DMS114 treated with DMSO at 0.1 percent for 48 hours (cell line): ENCODE results near the gene CYP4F11.
"Not testable (repeated sequence)": the region's sequence is repeated elsewhere in the genome, so short reads cannot be mapped to it uniquely, and the experiment has no call there.

Experiments
- DNase-seq: peaks from one replicate; lab custom pipeline; 2025; ENCODE audit not compliant: unreplicated experiment; lab: John Stamatoyannopoulos, UW

The CYP4F11 gene, protein sequence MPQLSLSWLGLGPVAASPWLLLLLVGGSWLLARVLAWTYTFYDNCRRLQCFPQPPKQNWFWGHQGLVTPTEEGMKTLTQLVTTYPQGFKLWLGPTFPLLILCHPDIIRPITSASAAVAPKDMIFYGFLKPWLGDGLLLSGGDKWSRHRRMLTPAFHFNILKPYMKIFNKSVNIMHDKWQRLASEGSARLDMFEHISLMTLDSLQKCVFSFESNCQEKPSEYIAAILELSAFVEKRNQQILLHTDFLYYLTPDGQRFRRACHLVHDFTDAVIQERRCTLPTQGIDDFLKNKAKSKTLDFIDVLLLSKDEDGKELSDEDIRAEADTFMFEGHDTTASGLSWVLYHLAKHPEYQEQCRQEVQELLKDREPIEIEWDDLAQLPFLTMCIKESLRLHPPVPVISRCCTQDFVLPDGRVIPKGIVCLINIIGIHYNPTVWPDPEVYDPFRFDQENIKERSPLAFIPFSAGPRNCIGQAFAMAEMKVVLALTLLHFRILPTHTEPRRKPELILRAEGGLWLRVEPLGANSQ

GRCh38 chr19:15934332-15935078 is at the start of gene CYP4F11:
CYP4F11 (minus strand) TSS chr19:15934529; CDS start chr19:15934408, 121 bp downstream.
- DNase-seq, result no peak

- no peak for DNase-seq
These were observed 45.0 kb upstream of the CYP4F11 start for GRCh38 chr19:15979293-15979692.

DNA sequence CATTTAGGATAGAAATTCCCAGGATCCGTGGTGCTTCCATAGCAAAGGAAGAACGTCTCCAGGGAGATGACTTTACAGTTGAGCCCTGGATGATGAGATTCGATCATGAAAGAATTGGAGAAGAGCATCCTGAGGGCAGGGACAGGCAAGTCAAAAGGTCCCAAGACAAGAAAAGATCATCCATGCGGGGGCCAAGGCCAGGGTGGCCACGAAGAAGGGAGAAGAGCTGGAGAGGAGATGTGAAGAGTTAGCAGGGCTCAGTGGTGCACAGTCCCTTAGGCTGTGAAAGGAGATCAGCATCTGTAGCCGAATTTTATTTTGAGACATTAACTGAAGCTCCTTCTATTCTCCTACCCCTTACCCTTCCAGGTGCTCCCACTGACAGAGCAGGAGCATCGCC is 43.4 kb upstream of the CYP4F11 start:
- no peak for DNase-seq

DNA sequence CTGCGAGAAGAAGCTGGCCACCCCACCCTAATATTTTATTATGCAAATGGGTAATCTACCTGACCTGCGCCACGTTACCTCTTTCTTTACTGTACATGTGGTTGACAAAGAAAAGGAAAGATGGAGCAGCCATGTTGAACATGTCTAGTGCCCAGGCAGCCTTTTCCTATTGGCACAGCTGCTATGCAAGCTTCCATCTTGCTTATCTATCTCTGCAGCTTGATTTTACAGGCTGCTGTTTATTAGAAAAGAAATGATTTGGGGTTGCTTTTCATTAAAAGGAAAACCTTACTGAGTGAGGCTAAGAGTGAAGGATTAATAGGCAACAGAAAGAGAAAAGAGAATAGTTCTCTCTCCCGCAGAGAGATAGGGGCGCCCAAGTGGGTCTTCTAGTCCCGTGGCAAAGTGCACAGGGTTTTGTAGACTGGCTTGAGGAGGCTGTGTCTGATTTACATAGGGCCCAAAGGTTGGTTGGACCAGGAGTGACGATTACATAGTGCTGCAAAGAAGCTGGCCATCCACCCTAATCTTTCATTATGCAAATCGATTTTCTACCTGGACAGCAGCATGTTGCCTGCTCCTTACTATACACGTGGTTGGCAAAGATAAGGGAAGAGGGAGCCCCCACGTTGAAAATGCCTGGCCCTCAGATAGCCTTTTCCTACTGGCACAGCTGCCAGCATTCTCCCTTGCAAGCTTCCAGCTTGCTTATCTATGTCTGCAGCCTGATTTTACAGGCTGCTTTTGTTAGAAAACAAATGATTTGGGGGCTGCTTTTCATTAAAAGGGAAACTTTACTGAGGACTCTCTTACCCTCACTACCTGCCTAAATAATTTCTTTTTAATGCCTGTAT is 42.7 kb upstream of the CYP4F11 start:
- no peak for DNase-seq

DNA sequence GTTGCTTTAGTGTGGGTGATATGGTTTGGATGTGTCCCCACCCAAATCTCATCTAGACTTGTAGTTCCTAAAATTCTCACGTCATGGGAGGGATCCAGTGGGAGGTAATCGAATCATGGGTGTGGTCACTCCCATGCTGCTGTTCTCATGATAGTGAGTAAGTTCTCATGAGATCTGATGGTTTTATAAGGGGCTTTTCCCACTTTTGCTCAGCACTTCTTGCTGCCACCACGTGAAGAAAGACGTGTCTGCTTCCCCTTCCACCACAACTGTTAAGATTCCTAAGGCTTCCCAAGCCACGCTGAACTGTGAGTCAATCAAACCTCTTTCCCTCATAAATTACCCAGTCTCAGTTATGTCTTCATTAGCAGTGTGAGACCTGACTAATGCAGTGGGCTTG is 40.5 kb upstream of the CYP4F11 start:
- DNase-seq, result no peak

- DNase-seq, result not testable (repeated sequence)
These were observed 37.7 kb upstream of the CYP4F11 start for GRCh38 chr19:15972043-15972442.

DNA sequence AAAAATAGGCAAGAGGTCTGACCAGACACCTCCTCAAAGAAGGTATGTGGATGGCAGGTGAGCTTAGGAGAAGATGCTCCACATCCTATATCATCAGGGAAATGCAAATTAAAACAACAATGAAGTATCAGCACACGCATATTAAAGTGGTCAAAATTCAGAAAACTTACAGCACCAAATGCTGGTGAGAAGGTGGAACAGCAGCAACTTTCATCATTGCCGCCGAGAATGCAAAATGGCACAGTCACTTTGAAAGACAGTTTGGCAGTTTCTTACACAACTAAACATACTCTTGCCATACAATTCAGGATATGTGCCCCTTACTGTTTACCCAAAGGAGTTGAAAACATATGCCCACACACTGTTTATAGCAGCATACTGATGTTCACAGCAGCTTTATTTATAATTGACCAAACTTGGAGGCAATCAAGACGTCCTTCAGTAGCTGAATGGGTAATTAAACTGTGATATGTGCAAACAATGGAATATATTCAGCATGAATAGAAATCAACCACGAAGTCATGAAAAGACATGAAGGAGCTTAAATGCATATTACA is 37.0 kb upstream of the CYP4F11 start:
- no peak for DNase-seq

DNA sequence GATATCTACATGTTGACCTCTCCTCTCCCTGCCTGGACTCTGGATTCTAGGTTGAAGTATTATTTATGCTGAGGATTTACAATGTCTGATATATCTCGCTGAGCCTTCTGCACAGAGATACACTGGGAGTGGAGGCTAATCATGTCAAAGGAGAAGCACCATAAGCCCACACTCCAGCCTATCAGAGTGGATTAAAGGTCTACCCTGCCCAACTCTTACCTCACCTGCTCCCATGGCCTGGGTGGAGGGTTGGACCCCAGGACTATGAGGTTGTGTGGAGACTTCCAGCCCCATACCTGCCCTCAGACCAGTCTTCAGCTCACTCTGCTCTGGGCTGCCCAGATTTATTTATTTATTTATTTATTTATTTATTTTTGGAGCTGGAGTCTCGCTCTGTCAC is 29.9 kb upstream of the CYP4F11 start:
- DNase-seq, result no peak

DNA sequence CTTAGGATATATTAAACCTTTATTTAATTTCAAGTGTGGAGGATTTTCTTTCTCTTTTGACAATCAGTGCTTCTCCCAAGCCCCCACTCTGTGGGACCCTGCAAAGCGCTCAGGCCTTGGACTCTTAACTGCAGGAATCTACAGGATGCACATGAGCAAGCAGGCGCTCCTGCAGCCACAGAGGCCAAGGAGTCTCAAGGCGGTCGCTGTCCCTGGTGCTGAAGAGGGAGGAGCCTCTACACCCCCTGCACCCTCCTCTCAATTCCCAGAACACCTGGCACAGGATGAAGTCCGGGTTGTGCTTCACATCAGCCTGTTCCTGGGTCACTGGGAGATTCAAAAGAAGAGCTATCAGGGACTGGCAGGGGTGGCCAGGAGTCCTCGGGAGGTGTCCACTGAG is 28.0 kb upstream of the CYP4F11 start:
- DNase-seq, result no peak

DNA sequence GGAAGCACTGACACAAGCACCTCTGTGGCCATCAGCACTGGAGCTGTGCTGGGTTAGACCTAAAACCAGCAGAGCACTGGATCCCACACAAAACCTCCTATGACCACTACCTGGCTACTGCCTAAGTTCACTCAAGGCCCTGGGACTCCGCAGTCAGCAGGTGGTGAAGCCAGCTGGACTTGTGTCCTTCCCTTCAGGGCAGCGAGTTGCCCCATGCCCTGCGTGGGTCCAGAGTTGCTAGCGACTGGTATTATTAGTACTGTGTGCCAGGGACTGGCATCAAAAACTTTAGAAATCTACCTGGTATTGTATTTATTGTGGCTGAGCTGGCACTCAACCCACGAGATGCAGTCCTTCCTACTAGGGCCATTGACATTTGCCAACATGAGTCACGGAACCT is 20.5 kb upstream of the CYP4F11 start:
- DNase-seq, result no peak

DNA sequence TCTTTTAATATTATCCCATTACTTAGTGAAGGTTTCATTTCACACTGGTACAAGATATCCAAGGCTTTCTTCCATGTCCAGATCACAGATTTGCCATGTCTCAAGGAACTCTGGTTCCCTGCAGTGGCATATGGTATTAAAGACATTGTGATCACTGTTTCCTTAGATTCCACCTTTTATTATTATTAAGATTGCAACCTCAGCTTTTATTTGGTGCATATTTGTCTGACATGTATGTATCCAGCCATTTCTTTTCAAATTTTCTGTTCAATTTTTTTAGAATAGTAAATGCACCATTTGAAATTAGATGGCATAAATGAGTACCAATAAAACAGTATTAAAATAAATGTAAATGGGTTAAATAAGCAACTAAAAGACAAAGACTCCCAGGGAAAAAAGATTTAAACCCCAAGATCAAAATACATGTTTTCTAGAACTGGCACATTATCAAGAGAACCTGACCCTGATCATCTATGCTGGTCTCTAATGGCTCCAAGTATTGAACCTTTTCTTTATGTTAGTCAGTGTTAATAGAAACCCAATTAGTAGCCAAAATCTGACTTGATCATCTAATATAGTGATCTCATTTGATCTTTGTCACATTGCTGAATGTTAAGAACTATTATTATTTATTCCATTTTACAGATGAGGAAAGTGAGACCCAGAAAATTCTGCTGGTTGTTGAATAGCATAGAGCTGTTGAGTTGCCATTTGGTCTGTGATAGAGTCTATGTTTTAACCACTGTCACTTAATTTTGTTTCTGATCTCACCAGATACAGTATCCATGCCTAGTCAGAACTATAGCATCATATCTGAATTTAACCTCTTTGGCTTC is 14.1 kb upstream of the CYP4F11 start, which contains the start of gene OR10H4:
Gene OR10H4 (plus strand): TSS at position 786 of the 836 bp plus-strand sequence. CDS start 0 bp downstream, at position 786.
- DNase-seq, result no peak

GRCh38 chr19:15945301-15945700 is 11.0 kb upstream of the CYP4F11 start:
- DNase-seq, result no peak

GRCh38 chr19:15944401-15944800 is 10.1 kb upstream of the CYP4F11 start:
- no peak for DNase-seq

DNA sequence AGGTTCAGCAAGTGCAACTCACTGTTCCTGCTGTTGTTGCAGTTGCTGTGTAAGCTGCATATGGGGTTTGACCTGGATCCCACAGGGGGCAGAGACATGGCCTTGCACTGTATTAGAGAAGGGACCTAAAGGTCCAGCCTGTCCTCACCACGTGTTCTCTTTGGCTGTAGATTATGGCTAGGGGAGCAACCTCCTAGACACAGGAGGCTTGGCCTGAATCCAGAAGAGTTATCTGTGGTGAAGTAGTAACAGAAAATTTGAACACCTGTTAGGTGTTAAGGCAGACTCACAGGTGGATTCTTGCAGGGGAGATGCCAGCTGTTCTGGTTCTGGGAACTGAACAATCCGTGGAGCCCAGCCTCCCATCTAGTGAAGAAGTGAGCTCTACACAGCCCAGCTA is 3.4 kb upstream of the CYP4F11 start:
- no peak for DNase-seq

- no peak for DNase-seq
These were observed 2.6 kb upstream of the CYP4F11 start for GRCh38 chr19:15936950-15937349.

- no peak for DNase-seq
These were observed 1.8 kb upstream of the CYP4F11 start for GRCh38 chr19:15936173-15936572.

DNA sequence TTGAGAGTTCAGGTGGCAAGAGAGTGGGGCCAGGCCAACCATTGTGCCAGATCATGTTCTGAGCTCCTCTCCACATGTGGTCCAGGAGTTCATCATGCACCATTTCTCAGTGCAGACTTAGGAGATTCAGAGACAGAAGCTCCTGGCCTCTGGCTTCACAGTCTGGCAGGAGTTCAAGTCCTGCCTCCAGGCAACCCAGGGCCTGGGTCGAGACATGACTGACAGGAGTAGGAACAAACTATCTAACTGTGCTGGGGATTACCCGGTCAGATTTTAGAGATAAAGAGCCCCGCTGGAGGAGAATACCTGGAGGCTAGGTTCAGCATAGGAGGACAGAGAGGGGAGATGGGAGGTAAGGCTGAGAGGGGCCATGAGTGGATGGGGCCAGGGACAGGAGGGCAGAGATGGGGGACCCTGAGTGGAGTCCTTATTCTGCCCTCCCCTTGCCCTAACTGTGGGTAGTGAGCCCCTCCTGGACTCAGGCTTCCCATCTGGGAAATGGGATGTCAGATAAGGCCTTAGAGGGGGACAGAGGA is 906 bp upstream of the CYP4F11 start:
- no peak for DNase-seq

DNA sequence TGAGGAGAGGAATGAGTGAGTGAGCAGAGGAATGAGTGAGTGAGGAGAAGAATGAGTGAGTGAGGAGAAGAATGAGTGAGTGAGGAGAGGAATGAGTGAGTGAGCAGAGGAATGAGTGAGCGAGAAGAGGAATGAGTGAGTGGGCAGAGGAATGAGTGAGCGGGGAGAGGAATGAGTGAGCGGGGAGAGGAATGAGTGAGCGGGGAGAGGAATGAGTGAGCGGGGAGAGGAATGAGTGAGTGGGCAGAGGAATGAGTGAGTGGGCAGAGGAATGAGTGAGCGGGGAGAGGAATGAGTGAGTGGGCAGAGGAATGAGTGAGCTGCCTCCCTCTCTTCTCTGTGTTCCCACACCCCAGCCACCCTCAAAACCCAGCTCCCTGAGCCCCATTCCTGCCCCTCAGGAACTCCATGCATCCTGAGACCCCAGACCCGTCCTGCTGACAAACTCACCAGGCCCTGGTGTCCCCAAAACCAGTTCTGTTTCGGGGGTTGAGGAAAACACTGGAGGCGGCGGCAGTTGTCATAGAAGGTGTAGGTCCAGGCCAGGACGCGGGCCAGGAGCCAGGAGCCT is 483 bp downstream of the CYP4F11 start:
- DNase-seq, result not testable (repeated sequence)

DNA sequence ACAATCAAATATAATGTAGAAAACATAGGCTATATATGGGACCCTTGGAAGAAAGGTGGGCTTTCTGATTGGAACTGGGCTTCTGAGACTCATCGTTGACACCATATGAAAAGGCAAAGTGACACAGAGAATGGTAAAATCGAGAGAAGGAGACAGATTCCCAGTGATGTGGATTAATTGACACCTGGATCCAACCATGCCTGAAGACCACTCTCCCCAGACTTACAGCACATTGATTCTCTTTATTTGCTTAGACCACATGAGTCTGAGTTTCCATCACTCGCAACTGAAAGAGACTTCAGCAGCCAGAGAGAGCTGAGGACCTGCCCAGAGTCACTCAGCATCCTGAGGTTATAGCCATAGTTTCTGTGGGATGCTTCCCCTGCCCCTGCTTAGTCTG is 6.0 kb downstream of the CYP4F11 start:
- DNase-seq, result no peak
